Left hindlimb (tissue), 1 donor: ENCODE data around the gene AEBP1.
A peak's percentile ranks its signal among the peaks of the same experiment; 100 is the strongest.

ENCODE experiments used
- DNase-seq: peaks from one replicate; pipeline ENCODE4 v3.0.0-alpha.2; 2018

AEBP1 gene

GRCh38 chr7:44067064-44067951 is 36.8 kb upstream of the AEBP1 start:
- peak; percentile 44 for DNase-seq

- DNase-seq: peak; percentile 9
These were observed 36.1 kb upstream of the AEBP1 start for GRCh38 chr7:44068054-44068453.

GRCh38 chr7:44071726-44072363 is 32.3 kb upstream of the AEBP1 start:
- peak; percentile 12 for DNase-seq

GRCh38 chr7:44072364-44073231 is 31.5 kb upstream of the AEBP1 start:
- DNase-seq: peak; percentile 68

- peak; percentile 49 for DNase-seq
These were observed 30.3 kb upstream of the AEBP1 start for GRCh38 chr7:44073664-44074348.

- DNase-seq: no peak
These were observed 29.8 kb upstream of the AEBP1 start for GRCh38 chr7:44074349-44074695.

GRCh38 chr7:44075296-44076075 is 28.7 kb upstream of the AEBP1 start:
- DNase-seq: no peak

- DNase-seq: no peak
These were observed 27.8 kb upstream of the AEBP1 start for GRCh38 chr7:44076101-44076895.

- no peak for DNase-seq
These were observed 27.1 kb upstream of the AEBP1 start for GRCh38 chr7:44077061-44077460.

- DNase-seq: no peak
These were observed 26.5 kb upstream of the AEBP1 start for GRCh38 chr7:44077681-44078091.

- no peak for DNase-seq
These were observed 25.6 kb upstream of the AEBP1 start for GRCh38 chr7:44078521-44078920.

GRCh38 chr7:44079331-44080021 is 24.7 kb upstream of the AEBP1 start:
- no peak for DNase-seq

- DNase-seq: no peak
These were observed 24.0 kb upstream of the AEBP1 start for GRCh38 chr7:44080118-44080517.

GRCh38 chr7:44080686-44081265 is 23.4 kb upstream of the AEBP1 start:
- no peak for DNase-seq

GRCh38 chr7:44081266-44081748 is 22.8 kb upstream of the AEBP1 start:
- DNase-seq: no peak

- DNase-seq: peak; percentile 99
These were observed 21.5 kb upstream of the AEBP1 start for GRCh38 chr7:44082541-44083207.

GRCh38 chr7:44083796-44084195 is 20.3 kb upstream of the AEBP1 start:
- DNase-seq: no peak

- DNase-seq: no peak
These were observed 19.4 kb upstream of the AEBP1 start for GRCh38 chr7:44084701-44085100.

- no peak for DNase-seq
These were observed 18.6 kb upstream of the AEBP1 start for GRCh38 chr7:44085546-44085945.
